Esophagus muscularis mucosa (tissue), 4 donors: Measurements from ENCODE around the gene KCNQ2. TPM values are rescaled to one million over a fixed set of nuclear protein-coding genes. Genes with fewer than 3 reads are reported as not detected.
A peak's percentile ranks its signal among the peaks of the same experiment; 100 is the strongest.

Experiments used
- DNase-seq: peaks from one replicate; pipeline ENCODE4 v3.0.0-alpha.2; 2017; ENCODE audit errors: extremely low spot score
- H3K27ac ChIP-seq, 4 donors: fragments of 200-600 bp; sonication (generic); replicated peaks in 1 of 4; 1 replicate in 3 of 4; 2 replicates in 1 of 4; pipeline ENCODE4 v1.5.1; 2016 to 2019; ENCODE audit warnings: mild to moderate bottlenecking in 1 of 4
- H3K27me3 ChIP-seq, 4 donors: fragments of 200-600 bp; sonication (generic); one replicate each; pipeline versions ENCODE4 v1.5.1 to v1.6.0; 2016 to 2019
- H3K36me3 ChIP-seq, 4 donors: fragments of 200-600 bp; sonication (generic); one replicate each; pipeline ENCODE4 v1.5.1; 2016 to 2019
- H3K4me1 ChIP-seq, 4 donors: fragments of 200-600 bp; sonication (generic); one replicate each; pipeline ENCODE4 v1.5.1; 2016 to 2019
- H3K4me3 ChIP-seq, 4 donors: fragments of 200-600 bp; sonication (generic); 1 replicate in 2 of 4; 2 replicates in 2 of 4; pipeline ENCODE4 v1.5.1; 2016 to 2019; ENCODE audit warnings: mild to moderate bottlenecking in 4 of 4, moderate library complexity in 1 of 4
- H3K9me3 ChIP-seq, 4 donors: fragments of 200-600 bp; sonication (generic); 1 replicate in 3 of 4; 2 replicates in 1 of 4; pipeline ENCODE4 v1.5.1; 2016 to 2019
- CTCF ChIP-seq, 3 experiments: fragments of 200-600 bp in 2 of 3; fragments of 450-650 bp in 1 of 3; sonication (generic) in 2 of 3; IDR thresholded peaks; one replicate each; pipeline ENCODE4 v1.5.1; 2017 to 2019; ENCODE audit warnings: antibody characterized with exemption in 3 of 3, mild to moderate bottlenecking in 2 of 3, moderate library complexity in 1 of 3
- EP300 ChIP-seq: sonication (generic); formaldehyde crosslinking; IDR thresholded peaks from one replicate; pipeline ENCODE4 v1.6.1; 2017; ENCODE audit warnings: antibody characterized with exemption
- POLR2A ChIP-seq: fragments of 450-650 bp; IDR thresholded peaks from one replicate; pipeline ENCODE4 v1.6.1; 2017; ENCODE audit warnings: antibody characterized with exemption, moderate library complexity, mild to moderate bottlenecking, low read depth
- POLR2AphosphoS5 ChIP-seq, 2 donors: sonication (generic); formaldehyde crosslinking; IDR thresholded peaks; one replicate each; pipeline ENCODE4 v1.6.1; 2017; ENCODE audit warnings: antibody characterized with exemption in 2 of 2
- WGBS: methylation state at CpG from one replicate; pipeline ENCODE4 v1.1.5; 2018; 5-methylcytosine and 5-hydroxymethylcytosine counted together
- intact Hi-C: fragments of 100-400 bp; cut with DNase I; formaldehyde crosslinking; loops from one replicate; pipeline ENCODE4 v1.15.1; 2023
- total RNA-seq, 4 donors: library from RNA; depleted of rRNA; stranded (reverse); fragments of >200 nt; gene quantifications; one replicate each; pipeline versions ENCODE4 v1.1.0 to v1.2.1, GENCODE V29; 2016

Gene KCNQ2
- total RNA-seq, 4 donors from 2014 or later = 0.11 to 1.6 (median 0.50) TPM; not detected in 1

DNA sequence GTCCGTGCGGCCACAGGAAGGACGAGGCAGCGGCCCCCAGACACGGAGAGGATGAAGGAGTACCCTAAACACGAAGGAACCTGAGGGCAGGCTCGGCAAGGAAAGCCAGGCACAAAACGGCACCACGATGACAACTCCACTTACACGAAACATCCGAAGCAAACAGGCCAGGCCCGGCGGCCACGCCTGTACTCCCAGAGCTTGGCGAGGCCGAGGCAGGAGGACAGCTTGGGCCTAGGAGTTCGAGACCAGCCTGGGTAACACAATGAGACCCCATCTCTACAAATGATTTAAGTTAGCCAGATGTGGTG, 13.4 kb downstream of the KCNQ2 start:
- WGBS = 94% methylated on average over 14 of the region's 17 CpGs
- no peak for TF ChIP-seq POLR2AphosphoS5 (IDR thresholded peaks at IDR 0.05)
- TF ChIP-seq CTCF (IDR thresholded peaks at IDR 0.05) = no peak
- no peak for TF ChIP-seq POLR2A
- no peak for TF ChIP-seq EP300
- H3K36me3 ChIP-seq = no peaks in the 10 kb centered on the region
- H3K4me3 ChIP-seq = no peak overlapping the region
- no peaks in the 10 kb centered on the region for H3K9me3 ChIP-seq
- H3K27me3 ChIP-seq = peaks cover 0 to 95% (median 14%) of the 10 kb centered on the region in 4 donors
- H3K4me1 ChIP-seq = peaks cover 14 to 30% (median 27%) of the 10 kb centered on the region in 4 donors
- no peak for DNase-seq
- no peak overlapping the region for H3K27ac ChIP-seq
- intact Hi-C loops = no loop called here

GRCh38 chr20:63458170-63459069, 14.0 kb downstream of the KCNQ2 start:
- Histone ChIP-seq H3K9me3 (no peaks in the 10 kb centered on the region), H3K36me3 (no peaks in the 10 kb centered on the region), H3K27me3 (peaks cover 0 to 95% (median 15%) of the 10 kb centered on the region in 4 donors), H3K4me3 (no peak overlapping the region), H3K4me1 (peaks cover 14 to 36% (median 33%) of the 10 kb centered on the region in 4 donors), H3K27ac (no peak overlapping the region)
- DNase-seq = no peak
- intact Hi-C loops = no loop called here
- 94% methylated on average over 33 of the region's 36 CpGs for WGBS
- no peak for TF ChIP-seq EP300
- TF ChIP-seq POLR2A = no peak
- no peak for TF ChIP-seq CTCF (IDR thresholded peaks at IDR 0.05)
- TF ChIP-seq POLR2AphosphoS5 (IDR thresholded peaks at IDR 0.05) = no peak

GRCh38 chr20:63457737-63458136, 14.7 kb downstream of the KCNQ2 start:
- TF ChIP-seq POLR2A (no peak), CTCF (IDR thresholded peaks at IDR 0.05) (no peak), POLR2AphosphoS5 (IDR thresholded peaks at IDR 0.05) (peak in 1 of 2 donors; percentile 47), EP300 (no peak)
- H3K27me3 ChIP-seq = peaks cover 0 to 95% (median 20%) of the 10 kb centered on the region in 4 donors
- H3K36me3 ChIP-seq = no peaks in the 10 kb centered on the region
- no peak overlapping the region for H3K4me3 ChIP-seq
- intact Hi-C loops = no loop called here
- no peak for DNase-seq
- peak overlapping the region in 1 of 4 donors; percentile 39 for H3K27ac ChIP-seq
- peaks cover 18 to 42% (median 38%) of the 10 kb centered on the region in 4 donors for H3K4me1 ChIP-seq
- WGBS = 49% methylated on average over 12 of the region's 17 CpGs
- H3K9me3 ChIP-seq = no peaks in the 10 kb centered on the region

GRCh38 chr20:63456429-63457284, 15.8 kb downstream of the KCNQ2 start:
- peaks cover 0 to 95% (median 26%) of the 10 kb centered on the region in 4 donors for H3K27me3 ChIP-seq
- no peak for TF ChIP-seq CTCF (IDR thresholded peaks at IDR 0.05)
- TF ChIP-seq EP300 = peak; percentile 45
- TF ChIP-seq POLR2AphosphoS5 (IDR thresholded peaks at IDR 0.05) = peak; percentile 55 to 76
- no peaks in the 10 kb centered on the region for H3K36me3 ChIP-seq
- H3K4me3 ChIP-seq = no peak overlapping the region
- H3K27ac ChIP-seq = peak overlapping the region in 1 of 4 donors; percentile 39
- WGBS = 45% methylated on average over 19 of the region's 40 CpGs
- intact Hi-C loops = no loop called here
- no peaks in the 10 kb centered on the region for H3K9me3 ChIP-seq
- peaks cover 18 to 42% (median 38%) of the 10 kb centered on the region in 4 donors for H3K4me1 ChIP-seq
- no peak for DNase-seq
